Calu3 (cell line): ENCODE measurements around the gene NCS1. TPM values are rescaled to one million over a fixed set of nuclear protein-coding genes. Genes with fewer than 3 reads are reported as not detected.

Experiments used
- BruUV-seq: library from RNA; stranded (reverse); fragments of 400-500 nt; replicated peaks from 2 replicates; lab custom pipeline; 2021; lab: Mats Ljungman, UMichigan
- CTCF ChIA-PET: fragments of 300-600 bp; sonication (Branson Sonifier 250); formaldehyde crosslinking; loops from one replicate; lab custom pipeline; 2022; ENCODE audit warnings: antibody characterized with exemption; lab: Charles Lee
- DNase-seq: peaks from one replicate; pipeline ENCODE4 v3.0.0; 2022
- H3K27ac Mint-ChIP-seq: one replicate; pipeline ENCODE4 v1.8.0; 2022; ENCODE audit warnings: mixed read lengths; ENCODE audit not compliant: unreplicated experiment
- H3K27me3 Mint-ChIP-seq: one replicate; pipeline ENCODE4 v1.8.0; 2022; ENCODE audit warnings: mixed read lengths; ENCODE audit not compliant: unreplicated experiment
- H3K36me3 Mint-ChIP-seq: one replicate; pipeline ENCODE4 v1.8.0; 2022; ENCODE audit warnings: mild to moderate bottlenecking, moderate library complexity, mixed read lengths; ENCODE audit not compliant: insufficient read depth, unreplicated experiment
- H3K4me1 Mint-ChIP-seq: one replicate; pipeline ENCODE4 v1.8.0; 2022; ENCODE audit warnings: mild to moderate bottlenecking, low read depth, mixed read lengths; ENCODE audit not compliant: unreplicated experiment
- H3K4me3 Mint-ChIP-seq: one replicate; pipeline ENCODE4 v1.8.0; 2022; ENCODE audit warnings: mild to moderate bottlenecking, low read depth, moderate library complexity, mixed read lengths; ENCODE audit not compliant: unreplicated experiment
- H3K9me3 Mint-ChIP-seq: one replicate; pipeline ENCODE4 v1.8.0; 2022; ENCODE audit warnings: low read depth, mixed read lengths; ENCODE audit not compliant: unreplicated experiment
- intact Hi-C: fragments of 100-400 bp; cut with micrococcal nuclease; formaldehyde crosslinking; loops from one replicate; pipeline ENCODE4 v1.10.0; 2022; ENCODE audit not compliant: unreplicated experiment
- total RNA-seq: library from RNA; stranded (reverse); gene quantifications from 2 replicates; pipeline ENCODE4 v1.2.3, GENCODE V29; 2022
- TF ChIP-seq, protein P1 (sequence below): fragments of 200-600 bp; IDR thresholded peaks from one replicate; pipeline ENCODE4 v1.8.0; 2022; ENCODE audit warnings: antibody characterized with exemption; ENCODE audit not compliant: unreplicated experiment

NCS1 gene
- total RNA-seq, 1 experiment from 2014 or later = 16.1 TPM

DNA sequence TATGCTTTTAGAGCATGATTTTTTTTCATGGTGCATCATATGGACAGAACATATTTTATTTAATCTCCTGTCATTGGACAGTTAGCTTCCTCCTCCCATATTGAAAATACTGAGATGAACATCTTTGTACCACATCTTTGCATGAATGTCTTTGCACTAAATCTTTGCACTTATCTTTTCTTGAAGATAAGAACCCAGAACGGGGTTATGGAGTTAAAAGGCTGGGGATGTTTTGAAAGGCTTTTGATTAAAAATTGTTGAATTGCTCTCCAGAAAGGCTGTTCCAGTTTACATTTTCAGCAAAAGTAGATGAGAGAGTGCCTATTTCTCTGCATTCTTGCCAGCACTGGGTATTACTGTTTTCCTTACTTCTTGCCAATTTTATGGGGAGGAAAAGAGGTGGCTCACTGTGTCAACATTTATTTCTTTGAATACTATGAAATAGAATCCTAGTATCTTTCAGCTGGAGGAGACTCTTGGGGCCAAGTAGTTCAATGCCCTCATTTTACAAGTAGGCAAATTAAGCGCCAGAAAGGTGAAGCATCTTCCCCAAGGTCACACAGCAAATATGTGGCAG is 7.2 kb downstream of the NCS1 start:
- peaks cover 10% of the 10 kb centered on the region for H3K4me1 Mint-ChIP-seq
- DNase-seq = no peak
- peaks cover 4% of the 10 kb centered on the region for H3K36me3 Mint-ChIP-seq
- H3K27me3 Mint-ChIP-seq = no peaks in the 10 kb centered on the region
- no TSS peak for BruUV-seq
- H3K27ac Mint-ChIP-seq = no peak overlapping the region
- H3K4me3 Mint-ChIP-seq = no peak overlapping the region
- intact Hi-C loops = no loop called here
- TF ChIP-seq, protein P1, sequence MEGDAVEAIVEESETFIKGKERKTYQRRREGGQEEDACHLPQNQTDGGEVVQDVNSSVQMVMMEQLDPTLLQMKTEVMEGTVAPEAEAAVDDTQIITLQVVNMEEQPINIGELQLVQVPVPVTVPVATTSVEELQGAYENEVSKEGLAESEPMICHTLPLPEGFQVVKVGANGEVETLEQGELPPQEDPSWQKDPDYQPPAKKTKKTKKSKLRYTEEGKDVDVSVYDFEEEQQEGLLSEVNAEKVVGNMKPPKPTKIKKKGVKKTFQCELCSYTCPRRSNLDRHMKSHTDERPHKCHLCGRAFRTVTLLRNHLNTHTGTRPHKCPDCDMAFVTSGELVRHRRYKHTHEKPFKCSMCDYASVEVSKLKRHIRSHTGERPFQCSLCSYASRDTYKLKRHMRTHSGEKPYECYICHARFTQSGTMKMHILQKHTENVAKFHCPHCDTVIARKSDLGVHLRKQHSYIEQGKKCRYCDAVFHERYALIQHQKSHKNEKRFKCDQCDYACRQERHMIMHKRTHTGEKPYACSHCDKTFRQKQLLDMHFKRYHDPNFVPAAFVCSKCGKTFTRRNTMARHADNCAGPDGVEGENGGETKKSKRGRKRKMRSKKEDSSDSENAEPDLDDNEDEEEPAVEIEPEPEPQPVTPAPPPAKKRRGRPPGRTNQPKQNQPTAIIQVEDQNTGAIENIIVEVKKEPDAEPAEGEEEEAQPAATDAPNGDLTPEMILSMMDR = no peak
- CTCF ChIA-PET = no interaction called here
- no peaks in the 10 kb centered on the region for H3K9me3 Mint-ChIP-seq

GRCh38 chr9:130180516-130180915 is 8.3 kb downstream of the NCS1 start:
- Mint-ChIP-seq H3K9me3 (no peaks in the 10 kb centered on the region), H3K27ac (no peak overlapping the region), H3K4me3 (no peak overlapping the region), H3K36me3 (peaks cover 4% of the 10 kb centered on the region), H3K27me3 (no peaks in the 10 kb centered on the region), H3K4me1 (peaks cover 10% of the 10 kb centered on the region)
- DNase-seq = no peak
- CTCF ChIA-PET = no interaction called here
- intact Hi-C loops = no loop called here
- no TSS peak for BruUV-seq
- TF ChIP-seq, protein P1 = no peak

- Mint-ChIP-seq H3K36me3 (peaks cover 7% of the 10 kb centered on the region), H3K4me1 (peaks cover 22% of the 10 kb centered on the region), H3K9me3 (no peaks in the 10 kb centered on the region), H3K27me3 (no peaks in the 10 kb centered on the region), H3K27ac (no peak overlapping the region), H3K4me3 (no peak overlapping the region)
- DNase-seq = no peak
- intact Hi-C loops = no loop called here
- no TSS peak for BruUV-seq
- CTCF ChIA-PET = no interaction called here
- TF ChIP-seq, protein P1 = no peak
These were observed 9.6 kb downstream of the NCS1 start for GRCh38 chr9:130181678-130182380.

DNA sequence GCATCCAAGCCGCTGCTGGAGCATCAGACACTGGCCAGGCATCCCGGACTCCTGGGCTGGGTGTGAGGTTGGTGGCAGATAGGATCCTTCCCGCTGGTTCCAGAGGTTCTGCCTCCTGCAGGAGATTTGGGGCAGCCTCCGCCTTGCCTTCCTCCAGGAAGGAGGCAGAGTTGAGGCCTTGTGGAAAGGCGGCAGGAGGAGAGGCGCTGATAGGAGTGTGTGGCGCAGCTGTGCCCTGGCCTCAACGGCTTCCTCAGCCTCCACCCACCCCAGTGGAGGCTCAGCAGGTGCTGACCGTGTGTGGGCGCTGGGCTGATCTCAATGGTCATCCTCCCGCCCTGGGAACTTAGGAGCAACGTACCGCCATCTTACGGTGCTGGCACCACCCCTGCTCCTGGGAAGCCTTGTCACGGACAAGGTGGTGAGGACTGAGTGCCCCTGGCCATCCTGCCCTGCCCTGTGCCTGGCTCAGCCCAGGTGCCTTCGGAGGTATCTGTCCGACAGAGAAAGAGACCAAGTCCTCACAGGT is 10.2 kb downstream of the NCS1 start:
- Mint-ChIP-seq H3K9me3 (no peaks in the 10 kb centered on the region), H3K4me1 (peaks cover 23% of the 10 kb centered on the region), H3K27ac (no peak overlapping the region), H3K4me3 (no peak overlapping the region), H3K27me3 (no peaks in the 10 kb centered on the region), H3K36me3 (peaks cover 7% of the 10 kb centered on the region)
- CTCF ChIA-PET = no interaction called here
- intact Hi-C loops = no loop called here
- DNase-seq = no peak
- BruUV-seq = no TSS peak
- TF ChIP-seq, protein P1 = no peak
